22Rv1 (cell line): ENCODE measurements around the gene ZC3H12C.

ENCODE experiments used
- H3K27ac ChIP-seq: fragments of 450-650 bp; 2 replicates; pipeline ENCODE4 v1.5.1; 2017
- ZFX ChIP-seq: fragments of 450-650 bp; IDR thresholded peaks from 2 replicates; pipeline ENCODE4 v1.6.1; 2017; ENCODE audit warnings: antibody characterized with exemption, borderline replicate concordance
- TF ChIP-seq, protein P1 (sequence below): fragments of 450-650 bp; IDR thresholded peaks from 2 replicates; pipeline ENCODE4 v1.5.1; 2017; ENCODE audit warnings: mild to moderate bottlenecking

The ZC3H12C gene

DNA sequence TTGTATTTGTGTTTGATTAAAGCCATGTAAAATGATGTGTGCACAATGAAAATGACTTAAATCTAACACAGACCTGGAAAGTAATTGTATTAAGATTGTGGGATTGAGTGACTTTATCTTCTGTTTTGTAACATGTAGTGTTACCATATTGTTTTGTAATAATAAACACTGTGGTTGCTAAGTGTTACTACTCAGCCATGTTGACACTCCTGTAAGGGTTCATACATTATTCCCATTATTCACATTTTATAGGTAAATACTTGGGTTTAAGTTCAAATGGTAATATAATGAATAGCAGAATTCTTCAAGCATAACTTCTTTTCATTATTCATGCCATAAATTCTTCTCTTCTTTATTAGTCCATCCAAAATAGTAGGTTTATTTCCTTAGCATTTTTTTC, 69.0 kb downstream of the ZC3H12C start:
- H3K27ac ChIP-seq = no peak overlapping the region
- TF ChIP-seq, protein P1, sequence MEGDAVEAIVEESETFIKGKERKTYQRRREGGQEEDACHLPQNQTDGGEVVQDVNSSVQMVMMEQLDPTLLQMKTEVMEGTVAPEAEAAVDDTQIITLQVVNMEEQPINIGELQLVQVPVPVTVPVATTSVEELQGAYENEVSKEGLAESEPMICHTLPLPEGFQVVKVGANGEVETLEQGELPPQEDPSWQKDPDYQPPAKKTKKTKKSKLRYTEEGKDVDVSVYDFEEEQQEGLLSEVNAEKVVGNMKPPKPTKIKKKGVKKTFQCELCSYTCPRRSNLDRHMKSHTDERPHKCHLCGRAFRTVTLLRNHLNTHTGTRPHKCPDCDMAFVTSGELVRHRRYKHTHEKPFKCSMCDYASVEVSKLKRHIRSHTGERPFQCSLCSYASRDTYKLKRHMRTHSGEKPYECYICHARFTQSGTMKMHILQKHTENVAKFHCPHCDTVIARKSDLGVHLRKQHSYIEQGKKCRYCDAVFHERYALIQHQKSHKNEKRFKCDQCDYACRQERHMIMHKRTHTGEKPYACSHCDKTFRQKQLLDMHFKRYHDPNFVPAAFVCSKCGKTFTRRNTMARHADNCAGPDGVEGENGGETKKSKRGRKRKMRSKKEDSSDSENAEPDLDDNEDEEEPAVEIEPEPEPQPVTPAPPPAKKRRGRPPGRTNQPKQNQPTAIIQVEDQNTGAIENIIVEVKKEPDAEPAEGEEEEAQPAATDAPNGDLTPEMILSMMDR = no peak
- TF ChIP-seq ZFX = no peak

- TF ChIP-seq ZFX = no peak
- TF ChIP-seq, protein P1 = no peak
- no peak overlapping the region for H3K27ac ChIP-seq
These were observed 72.1 kb downstream of the ZC3H12C start for GRCh38 chr11:110165039-110165925.

- H3K27ac ChIP-seq = no peak overlapping the region
- no peak for TF ChIP-seq ZFX
- TF ChIP-seq, protein P1 = no peak
These were observed 75.0 kb downstream of the ZC3H12C start for GRCh38 chr11:110168033-110168803.

GRCh38 chr11:110169738-110170137, 76.5 kb downstream of the ZC3H12C start:
- H3K27ac ChIP-seq = no peak overlapping the region
- TF ChIP-seq ZFX = no peak
- TF ChIP-seq, protein P1 = no peak

DNA sequence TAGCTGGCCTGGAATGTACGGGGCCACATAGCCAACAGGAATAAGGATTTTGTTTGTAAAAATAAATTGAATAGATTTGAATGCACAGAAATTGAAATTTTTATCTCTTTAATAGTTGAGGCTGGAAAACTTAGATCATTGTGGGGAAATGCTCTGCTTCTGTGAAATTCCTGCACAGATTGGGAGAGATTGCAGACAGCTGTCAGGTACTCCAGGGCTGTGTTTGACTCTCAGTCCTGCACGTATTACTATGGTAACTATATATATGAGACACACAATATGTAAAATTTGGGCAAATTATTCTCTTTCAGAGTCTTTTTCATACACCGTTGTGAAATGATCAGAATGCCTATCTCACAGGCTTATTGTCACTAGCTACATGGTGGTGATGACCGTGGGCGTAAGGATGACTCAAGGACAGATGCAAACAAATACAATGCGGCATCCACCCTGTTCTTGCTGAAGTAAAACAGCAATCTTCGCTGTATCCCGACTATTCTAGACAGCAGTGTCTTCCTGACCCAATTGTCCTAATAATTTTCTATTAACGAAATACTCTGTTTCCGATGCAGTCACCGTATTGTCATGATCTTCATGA, 79.4 kb downstream of the ZC3H12C start:
- TF ChIP-seq, protein P1 = no peak
- no peak for TF ChIP-seq ZFX
- no peak overlapping the region for H3K27ac ChIP-seq

- H3K27ac ChIP-seq = no peak overlapping the region
- TF ChIP-seq, protein P1 = peak; percentile 90
- TF ChIP-seq ZFX = no peak
These were observed 80.8 kb downstream of the ZC3H12C start for GRCh38 chr11:110173811-110174644.
